ENCODE results near the gene TRAF2.

TRAF2 gene

DNA sequence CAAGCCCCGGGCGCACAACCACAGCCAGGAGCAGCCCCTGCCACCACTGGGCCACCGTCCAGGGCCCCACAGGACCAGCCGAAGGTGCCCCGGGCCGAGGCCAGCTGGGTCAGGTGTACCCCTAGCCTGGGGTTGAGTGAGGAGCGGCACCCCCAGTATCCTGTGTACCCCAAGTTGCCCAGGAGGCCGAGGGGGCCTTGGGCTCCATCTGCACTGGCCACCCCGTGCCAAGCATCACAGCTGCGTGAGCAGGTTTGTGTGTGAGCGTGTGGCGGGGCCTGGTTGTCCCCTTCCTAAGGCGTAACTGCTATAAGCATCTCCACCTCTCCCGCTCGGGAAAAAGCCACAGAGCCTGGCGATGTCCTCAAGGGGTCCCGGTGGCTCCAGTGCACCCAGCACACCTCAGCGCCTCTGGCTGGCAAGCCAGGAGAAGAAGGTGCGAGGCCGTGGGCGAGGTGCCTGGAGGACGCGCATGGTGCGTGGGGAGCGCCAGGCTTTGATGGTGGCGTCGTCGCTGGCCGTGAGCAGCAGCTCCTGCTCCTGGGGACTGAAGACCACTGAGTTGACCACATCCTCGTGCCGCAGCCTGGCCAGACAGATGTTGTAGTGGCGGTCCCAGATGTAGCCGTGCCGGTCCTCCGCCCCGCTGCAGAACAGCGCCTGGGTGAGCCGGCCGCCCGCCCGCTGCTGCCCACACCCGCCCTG is 54.4 kb downstream of the TRAF2 start:
- no peak for DNase-seq

DNA sequence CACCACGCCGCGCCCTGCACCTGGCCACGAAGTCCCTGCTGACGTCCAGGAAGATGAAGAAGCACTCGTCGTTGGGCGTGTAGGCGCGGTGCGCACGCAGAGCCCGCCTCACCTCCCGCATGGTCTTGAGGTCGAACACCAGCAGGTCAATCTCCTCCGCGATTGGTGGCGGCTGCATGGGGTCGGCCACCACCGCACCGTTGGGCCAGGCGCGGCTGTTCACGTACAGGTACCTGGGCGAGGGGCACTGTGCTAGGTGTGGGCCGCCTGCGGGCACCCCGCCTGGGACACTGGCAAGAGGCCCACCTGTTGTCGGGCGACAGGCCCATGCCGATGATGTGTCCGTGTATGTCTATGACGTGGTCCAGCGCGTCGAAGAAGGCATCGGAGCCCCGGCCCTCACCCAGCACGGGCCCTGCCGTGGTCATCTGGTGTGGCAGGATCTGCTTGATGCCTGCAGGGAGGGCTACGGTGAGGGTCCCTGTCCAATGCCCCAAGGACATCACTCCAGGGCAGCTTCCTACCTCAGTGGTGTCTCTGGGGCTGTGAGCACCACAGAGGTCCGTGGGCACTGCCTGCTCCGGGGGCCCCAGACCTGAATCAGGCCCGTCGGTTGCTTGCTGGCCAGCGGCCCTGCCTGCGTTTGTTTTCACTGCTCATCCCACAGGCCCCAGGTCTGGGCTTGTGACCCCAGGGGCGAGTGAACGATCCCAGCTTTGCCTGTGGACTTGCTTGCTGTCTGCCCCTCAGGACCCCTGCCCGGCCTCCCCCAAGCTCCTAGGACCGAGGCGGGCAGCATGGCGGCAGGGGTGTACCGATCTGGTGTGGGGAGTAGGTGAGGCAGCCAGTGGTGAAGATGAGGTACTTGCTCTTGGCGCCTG is 55.2 kb downstream of the TRAF2 start:
- DNase-seq, result no peak

DNA sequence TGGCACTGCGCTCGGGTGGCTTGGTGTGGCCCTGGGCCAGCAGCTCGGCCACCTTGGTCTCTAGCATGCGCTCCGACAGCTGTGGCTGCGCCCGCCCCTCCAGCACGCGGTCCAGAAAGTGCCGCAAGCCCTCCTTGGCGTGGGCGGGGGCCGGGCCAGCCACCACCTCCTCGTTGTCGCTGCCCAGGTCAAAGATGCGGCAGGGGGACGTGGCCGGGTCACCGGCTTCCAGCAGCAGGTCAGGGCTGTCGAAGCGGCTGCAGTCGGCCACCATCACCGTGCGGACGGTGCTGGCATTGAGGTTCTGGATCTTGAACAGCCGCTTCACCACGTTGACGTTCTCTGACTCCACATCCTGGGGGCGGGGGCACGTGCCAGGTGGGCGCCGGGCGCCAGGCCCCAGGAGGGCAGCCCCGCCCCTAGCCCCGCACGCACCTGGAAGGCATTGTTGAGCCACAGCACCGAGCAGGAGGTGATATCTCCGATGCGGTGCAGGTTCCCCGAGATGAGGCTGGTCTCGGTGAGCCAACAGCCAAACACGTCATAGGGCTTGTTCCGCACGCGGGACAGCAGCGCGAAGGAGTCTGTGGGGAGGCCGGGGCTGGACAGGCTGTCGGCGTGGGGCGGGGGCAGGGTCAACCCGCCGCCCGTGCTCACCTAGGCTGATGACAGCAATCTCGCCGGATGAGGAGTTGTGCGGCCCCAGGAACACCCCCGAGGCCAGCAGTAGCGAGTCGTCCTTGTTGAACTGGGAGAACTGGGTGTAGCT is 56.0 kb downstream of the TRAF2 start:
- DNase-seq, result no peak

DNA sequence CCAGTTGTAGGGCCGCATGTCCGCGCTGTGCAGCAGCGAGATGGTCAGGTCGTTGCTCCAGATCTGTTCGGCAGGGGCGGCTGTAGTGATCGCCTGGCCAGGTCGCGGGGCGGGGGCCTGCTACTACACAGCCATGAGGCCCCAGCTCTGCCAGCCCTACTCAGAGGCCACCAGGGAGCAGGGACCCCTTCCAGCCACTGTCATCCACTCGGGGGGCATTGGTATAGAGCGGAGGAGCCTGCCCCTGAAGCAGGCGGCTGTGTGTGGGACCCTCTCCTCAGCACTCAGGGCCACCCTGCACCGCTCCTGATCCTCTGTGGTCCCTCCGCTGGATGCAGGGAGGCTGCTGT is 56.5 kb downstream of the TRAF2 start:
- no peak for DNase-seq

DNA sequence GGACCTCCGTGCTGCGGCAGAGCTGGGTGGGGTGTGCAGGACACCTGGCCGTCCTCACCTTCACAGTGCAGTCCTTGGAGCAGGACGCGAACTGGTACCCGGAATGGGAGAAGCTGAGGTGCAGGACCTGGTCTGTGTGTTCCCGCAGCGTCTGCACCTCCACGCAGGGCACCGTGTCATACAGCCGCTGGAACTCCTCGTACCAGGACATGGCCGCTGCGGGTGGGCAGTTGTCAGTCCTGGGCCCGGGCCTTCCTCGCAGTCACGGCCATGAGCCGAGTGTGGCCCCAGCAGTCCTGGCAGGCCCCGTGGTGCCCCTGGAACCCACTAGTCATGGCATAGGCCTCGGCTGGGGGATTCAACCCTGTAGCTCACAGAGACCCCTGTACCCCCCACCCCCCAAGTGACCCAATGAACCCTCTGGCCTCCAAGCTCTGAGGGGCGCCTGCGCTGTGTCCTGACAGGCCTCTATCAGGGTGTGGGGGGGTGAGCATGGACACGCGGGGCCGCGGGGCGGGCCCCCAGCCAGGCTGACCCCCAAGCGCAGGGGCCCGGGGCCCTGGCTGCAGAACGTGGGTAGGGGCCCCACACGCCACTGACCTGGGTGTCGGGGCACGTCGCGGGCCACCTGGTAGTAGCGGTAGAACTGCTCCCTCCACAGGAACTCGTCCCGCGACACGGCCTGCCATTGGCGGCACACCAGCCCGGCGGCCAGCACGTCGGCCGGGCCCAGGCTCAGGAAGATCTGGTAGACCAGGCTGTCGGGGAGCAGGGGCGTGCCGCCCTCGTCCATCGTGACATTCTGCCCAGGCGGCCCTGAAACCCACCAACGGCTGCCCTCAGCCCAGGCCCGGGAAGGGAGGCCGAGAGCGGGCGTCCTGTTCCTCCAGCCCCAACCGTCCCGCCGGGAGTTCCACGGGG is 57.2 kb downstream of the TRAF2 start:
- no peak for DNase-seq

DNA sequence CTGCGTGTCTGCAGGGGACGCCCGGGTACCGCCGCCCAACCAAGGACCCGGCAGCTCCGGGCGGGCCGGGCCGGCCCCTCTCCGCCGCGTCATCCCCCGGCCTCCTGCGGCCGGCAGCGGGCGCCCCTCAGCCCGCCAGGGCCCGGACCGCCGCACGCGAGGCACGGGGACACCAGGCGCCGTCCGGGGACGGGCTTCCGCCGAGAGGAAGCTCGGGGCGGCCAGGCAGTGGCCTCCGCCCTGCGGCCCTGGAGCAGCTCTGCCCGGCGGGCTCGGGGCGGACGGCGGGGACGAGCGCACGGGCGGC is 57.8 kb downstream of the TRAF2 start:
- no peak for DNase-seq

DNA sequence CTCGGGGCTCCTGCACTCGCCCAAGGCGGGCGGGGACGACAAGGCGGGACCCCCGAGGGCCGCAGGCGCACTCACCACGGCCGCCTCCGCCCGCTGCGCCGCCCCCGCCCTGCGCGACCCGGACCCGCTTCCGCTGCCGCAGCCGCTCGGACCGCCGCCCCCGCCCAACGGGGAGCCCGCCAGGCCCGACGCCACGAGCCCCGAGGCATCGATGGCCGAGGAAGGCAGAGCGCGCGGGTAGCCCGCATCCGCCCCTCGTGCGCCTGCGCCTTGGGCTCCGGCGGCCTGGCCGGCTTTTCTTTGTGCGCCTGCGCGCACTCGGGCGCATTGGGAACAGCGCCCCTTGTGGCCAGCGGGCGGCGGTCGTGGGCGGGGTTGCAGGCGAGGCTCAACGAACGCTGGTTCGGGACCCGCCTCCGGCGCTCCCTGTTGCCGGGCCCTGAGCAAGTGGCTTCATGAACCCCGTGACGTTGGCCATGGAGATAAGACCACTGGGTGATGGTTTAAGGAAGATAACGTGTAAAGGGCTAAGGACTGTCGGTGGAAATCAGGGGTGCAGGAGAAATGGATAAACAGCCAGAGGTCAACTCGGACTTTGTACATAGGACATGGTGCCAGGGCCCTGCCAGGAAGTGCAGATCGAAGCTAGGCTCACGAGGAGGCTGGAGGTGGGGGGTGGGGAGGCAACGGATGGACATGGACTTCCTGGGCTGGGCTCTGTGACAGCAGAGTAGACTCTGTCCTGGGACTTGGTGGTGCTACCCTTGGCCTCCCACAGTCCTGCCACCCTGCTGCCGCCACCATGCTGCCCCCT is 58.4 kb downstream of the TRAF2 start, which contains the start of the genes C8G and FBXW5:
C8G (plus strand) TSS at position 725 of the 814 bp plus-strand sequence; CDS start at position 803, 78 bp downstream.
FBXW5 (minus strand) TSS at position 220 of the 814 bp plus-strand sequence. CDS start 655 bp downstream, outside the sequence.
- DNase-seq, result peak; percentile 44

DNA sequence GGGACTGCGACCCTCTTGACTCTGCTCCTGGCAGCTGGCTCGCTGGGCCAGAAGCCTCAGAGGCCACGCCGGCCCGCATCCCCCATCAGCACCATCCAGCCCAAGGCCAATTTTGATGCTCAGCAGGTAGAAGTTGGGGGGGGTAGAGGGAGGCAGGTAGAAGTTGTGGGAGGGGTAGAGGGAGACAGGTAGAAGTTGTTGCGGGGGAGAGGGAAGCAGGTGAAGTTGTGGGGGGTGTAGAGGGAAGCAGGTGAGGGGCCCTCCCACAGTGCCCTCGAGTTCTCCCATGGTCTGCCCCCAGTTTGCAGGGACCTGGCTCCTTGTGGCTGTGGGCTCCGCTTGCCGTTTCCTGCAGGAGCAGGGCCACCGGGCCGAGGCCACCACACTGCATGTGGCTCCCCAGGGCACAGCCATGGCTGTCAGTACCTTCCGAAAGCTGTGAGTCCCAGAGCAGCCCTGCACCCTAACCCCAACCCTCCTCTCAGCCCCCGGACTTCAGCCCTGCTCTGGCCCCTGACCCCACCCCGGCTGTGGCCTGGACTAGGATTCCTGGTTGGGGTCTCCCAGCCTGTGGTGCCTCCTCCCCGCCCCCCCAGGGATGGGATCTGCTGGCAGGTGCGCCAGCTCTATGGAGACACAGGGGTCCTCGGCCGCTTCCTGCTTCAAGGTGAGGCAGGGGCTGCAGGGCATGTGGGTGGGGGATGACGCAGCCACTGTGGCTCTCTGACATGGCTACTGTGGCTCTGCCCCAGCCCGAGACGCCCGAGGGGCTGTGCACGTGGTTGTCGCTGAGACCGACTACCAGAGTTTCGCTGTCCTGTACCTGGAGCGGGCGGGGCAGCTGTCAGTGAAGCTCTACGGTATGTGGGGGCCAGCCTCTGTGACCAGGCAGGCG is 59.3 kb downstream of the TRAF2 start:
- no peak for DNase-seq

DNA sequence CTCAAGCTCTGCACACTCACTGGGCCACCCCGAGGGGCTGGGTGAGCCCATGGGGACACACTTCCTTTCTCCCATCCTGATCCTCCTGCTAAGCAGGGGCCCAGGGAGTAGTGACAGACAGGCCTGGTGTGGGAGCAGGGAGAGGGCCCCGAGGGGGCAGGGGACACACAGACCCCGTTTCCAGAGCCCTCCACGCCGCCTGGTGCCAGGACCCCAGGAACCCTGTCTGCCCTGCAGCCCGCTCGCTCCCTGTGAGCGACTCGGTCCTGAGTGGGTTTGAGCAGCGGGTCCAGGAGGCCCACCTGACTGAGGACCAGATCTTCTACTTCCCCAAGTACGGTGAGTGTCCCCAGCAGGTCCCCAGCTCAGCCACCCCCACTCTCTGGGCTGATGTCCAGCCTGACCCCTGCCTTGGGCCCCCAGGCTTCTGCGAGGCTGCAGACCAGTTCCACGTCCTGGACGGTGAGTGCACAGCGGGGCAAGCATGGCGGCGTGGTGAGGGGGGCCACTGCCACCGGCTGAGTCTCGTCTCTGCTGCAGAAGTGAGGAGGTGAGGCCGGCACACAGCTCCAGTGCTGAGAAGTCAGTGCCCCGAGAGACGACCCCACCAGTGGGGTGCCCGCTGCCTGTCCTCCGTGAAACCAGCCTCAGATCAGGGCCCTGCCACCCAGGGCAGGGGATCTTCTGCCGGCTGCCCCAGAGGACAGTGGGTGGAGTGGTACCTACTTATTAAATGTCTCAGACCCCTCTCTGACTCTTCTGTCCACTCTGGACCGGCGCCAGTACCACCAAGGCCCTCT is 60.1 kb downstream of the TRAF2 start:
- no peak for DNase-seq

DNA sequence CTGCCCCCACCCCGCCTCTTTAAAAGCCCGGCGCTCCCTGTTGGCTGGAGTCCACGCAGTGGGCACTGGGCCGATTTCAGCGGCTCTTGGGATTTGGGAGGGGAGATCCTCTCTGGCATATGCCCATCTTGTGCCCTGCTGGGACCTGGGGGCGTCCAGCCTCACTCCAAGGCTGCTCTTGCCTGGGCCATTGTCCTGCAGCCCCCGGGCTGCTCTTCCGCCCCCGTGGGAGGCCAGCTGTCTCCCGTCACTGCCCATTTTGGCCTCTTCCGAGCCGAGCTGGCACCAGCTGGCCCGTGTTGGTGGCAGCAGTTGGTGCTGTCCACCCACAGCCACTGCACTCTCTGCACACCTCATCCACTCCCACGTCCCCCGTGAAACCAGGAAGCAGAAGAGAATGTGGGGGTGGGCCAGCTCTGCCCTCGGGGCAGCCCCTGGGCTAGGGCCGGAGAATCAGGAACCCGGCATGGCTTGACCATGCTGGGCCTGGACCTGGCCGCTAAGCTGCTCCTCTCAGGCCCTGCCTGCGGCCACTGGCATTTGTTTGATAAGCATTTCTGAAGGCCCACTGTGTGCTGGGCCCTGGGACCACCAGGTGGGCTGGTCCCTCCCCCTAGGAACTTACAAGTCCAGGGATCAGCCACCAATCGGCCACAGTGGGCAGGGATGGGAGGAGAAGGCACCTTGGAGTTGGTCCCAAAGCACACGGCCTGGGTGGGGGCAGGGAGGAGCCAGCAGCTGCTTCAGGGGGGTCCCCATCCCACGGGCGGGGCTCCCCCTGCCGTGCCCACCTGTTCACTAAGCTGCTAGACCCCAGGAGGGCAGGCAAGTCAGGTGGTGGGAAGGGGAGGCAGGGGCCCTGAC is 60.9 kb downstream of the TRAF2 start:
- DNase-seq, result no peak

DNA sequence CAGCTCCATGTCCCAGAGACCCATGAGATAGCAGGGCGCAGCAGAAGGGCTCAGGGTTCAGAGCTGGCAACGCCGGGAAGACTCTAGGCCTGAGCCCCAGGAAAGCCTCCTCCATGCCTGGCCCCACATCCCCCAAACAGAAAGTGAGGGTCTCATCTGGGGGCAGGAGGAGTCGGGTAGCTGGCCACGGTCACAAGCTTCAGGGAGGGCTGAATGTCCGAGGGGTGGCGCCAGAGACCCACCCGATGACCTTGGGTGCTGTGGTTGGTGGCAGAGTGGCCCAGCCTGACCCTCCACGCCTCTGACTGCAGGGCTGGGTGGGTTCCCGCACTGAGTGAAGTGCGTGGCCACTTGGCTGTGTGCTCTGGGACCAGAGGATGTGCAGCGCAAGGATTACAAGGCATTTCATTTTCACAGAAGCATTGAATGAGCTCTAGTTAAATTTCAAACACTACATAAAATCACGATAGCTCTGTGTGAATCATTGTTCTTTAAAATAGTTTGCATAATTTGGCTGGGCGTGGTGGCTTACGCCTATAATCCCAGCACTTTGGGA is 61.7 kb downstream of the TRAF2 start:
- no peak for DNase-seq

DNA sequence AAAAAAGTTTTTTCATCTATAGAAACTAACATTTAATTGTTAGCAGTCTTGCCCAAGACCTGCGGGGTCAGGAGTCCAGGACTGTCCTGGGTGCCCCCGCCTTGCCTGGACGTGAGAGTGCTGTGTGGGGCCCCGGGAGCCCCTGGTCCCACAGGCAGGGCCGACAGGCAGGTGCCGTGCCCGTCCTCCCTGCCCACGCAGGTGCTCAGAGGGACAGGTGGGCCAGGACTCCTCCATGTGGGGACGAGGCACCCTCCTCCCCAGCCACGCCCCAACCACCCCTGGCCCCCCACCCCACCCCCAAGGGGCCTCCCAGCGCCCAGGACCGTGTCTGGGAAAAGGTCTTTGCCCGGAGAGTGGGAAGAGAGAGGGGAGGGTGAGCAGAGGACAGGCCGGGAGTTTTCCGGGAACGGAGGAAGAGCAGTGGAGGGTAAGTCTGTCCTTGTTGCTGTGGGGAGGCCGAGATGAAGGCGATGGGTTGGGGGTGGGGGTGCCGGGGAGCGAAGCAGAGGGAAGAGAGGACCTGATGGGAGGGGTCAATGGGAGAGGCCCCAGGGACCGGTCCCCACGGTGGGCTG is 63.0 kb downstream of the TRAF2 start:
- DNase-seq, result no peak

DNA sequence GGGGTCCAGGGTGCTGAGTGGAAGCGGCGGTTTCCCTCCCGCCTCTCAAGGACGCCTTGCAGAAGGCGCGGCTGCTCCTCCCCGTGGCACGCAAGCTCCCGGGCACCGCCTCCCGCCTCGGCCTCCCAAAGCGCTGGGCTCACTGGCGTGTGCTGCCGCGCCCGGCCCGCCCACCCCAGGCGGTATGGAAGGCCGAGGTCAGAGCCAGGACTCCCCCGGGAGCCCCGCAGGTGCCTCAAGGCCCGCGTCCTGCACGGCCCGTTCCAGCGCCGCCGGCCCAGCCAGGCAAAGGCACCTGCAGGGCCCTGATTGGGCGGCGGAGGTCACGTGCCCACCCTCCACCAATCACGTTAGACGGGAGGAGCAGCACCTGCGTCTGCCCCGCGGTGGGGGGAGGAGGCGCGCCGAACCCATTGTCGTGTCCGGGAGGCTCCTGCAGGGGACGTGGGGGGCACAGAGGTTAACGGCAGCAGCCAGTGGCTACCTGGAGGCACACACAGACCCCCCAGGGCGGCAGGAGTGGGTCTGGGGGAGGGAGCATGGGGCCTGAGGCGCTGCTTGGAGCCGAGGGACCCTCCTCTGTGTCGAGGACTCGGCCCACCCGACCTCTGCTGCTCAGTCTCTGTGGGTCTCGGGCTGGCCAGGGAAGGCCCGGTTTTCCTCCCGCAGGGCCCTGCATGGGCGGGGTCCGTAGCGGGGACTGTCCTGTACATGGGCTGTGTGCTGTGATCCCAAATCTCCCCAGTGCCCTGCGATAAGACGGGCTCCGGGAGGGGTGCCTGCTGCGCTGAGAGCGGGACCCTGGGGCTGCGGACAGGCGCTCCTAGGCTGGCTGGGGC is 63.7 kb downstream of the TRAF2 start:
- DNase-seq, result peak; percentile 73

DNA sequence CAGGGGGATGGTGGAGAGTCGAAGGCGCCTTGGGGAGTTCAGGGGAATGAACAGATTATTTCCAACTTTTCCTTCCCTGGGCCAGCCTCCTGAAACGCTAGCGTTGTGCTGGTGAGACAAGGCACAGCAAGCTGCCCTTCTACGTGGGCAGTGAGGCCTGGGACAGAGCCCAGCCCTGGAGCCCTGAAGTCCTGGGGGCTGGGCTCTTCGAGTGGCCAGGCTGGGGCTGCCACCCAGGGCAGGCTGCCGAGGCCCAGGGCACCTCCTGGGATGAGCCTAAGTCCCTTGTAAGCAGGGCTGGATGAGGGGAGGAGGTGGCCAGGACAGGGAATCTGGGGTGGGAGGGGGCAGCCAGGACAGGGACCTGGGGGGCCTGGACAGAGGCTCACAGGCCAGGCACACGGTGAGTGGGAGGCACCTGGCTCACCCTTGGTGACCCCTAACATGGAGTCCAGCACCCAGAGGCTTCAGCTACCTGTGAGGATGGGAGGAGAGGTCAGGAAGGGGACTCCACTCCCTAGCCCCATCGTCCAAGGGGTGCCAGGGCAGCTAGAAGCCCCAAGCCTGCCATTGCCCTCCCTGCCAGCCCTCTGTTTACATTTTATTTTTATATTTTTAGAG is 64.5 kb downstream of the TRAF2 start:
- no peak for DNase-seq

DNA sequence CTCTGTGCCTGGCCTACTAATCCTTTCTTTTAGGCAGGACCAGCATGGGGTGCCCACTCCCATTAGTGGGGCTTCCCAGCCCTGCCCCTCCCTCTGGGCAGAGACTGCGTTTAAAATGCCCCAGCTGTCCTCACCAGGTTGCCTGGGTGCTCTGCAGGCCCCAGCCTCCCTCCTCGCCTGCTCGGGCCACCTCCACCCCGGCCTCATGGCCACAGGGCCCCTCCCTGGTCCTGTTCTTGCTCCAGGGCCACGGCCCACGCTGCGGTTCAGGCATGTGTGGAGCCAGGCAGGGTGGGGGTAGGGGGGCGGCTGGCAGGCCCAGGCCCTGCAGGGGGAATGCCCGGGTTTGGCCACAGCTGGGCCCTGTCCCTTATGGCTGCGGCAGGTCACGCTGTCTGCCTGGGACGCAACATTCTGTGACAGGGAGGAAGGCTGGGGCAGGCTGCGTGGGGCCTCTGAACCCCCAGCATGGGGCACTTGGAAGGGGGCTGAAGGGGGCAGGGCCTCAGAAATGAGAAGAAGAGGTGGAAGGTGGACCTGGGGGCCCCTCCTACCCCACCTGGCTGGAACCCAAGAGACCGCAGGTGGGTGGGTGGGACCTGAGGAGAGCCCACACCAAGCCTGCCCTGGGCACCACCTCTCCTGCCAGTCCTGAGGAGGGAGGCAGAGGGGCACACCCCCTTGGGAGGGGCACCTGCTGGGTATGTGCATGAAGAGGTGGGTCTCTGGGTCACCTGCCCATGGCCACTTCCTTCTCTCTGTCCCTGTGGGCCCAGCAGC is 65.4 kb downstream of the TRAF2 start, which contains the start of gene LCN12:
LCN12 (plus strand) TSS at position 733 of the 780 bp plus-strand sequence. CDS start 55 bp downstream, outside the sequence.
- DNase-seq, result no peak

All from NCI-H2081 treated with DMSO at 0.1 percent for 48 hours (cell line).